Ishikawa (cell line): Measurements from ENCODE around the gene DUSP22.

Source experiments
- NFIC ChIP-seq: IDR thresholded peaks from 2 replicates; pipeline ENCODE4 v1.6.1; 2012
- RAD21 ChIP-seq: IDR thresholded peaks from 2 replicates; pipeline ENCODE4 v1.6.1; 2012; ENCODE audit warnings: low read depth
- TCF12 ChIP-seq: IDR thresholded peaks from 2 replicates; pipeline ENCODE4 v1.6.1; 2012; ENCODE audit warnings: low read depth
- YY1 ChIP-seq: IDR thresholded peaks from 2 replicates; pipeline ENCODE4 v1.6.1; 2012; ENCODE audit warnings: low read depth
- TF ChIP-seq, protein P1 (sequence below): IDR thresholded peaks from 2 replicates; pipeline ENCODE4 v1.6.1; 2012

DNA sequence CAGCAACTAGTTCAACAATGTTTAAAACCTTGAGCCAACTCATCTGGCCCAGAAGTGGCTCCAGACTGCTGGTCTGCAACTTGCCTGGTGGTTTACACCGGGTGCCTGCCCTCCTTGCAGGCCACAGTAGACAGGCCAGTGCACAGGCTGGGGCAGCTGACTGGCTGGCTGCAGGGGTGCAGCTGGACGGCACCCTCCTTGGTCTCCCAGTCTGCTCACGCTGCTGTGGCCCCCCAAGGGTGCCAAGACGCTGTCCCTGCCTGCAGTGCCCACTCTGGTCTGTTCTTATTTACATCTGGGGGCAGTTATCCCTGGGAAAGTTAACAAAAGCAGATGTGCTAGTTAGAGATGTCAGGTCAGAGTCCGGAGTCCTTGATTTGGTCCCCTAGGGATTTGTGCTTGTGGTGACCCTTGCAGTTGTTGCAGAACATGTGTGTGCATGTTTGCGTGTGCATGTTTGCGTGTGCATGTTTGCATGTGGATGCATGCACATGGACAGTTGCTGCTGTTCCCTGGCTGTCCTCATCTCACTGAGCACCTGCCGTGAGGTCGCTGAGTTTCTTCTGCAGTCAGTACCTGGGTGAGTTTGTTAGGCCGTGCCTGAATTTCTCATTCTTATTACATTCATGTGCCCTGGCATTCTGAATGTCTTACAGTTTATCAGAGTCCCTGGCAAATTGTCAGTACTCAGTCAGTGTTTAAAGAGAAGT is 51.1 kb downstream of the DUSP22 start:
- no peak for TF ChIP-seq NFIC
- TF ChIP-seq RAD21 = no peak
- no peak for TF ChIP-seq TCF12
- TF ChIP-seq, protein P1, sequence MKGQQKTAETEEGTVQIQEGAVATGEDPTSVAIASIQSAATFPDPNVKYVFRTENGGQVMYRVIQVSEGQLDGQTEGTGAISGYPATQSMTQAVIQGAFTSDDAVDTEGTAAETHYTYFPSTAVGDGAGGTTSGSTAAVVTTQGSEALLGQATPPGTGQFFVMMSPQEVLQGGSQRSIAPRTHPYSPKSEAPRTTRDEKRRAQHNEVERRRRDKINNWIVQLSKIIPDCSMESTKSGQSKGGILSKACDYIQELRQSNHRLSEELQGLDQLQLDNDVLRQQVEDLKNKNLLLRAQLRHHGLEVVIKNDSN = no peak
- TF ChIP-seq YY1 = no peak
